H9 (cell line): ENCODE measurements around the gene GPC6. TPM values are rescaled to one million over a fixed set of nuclear protein-coding genes. Genes with fewer than 3 reads are reported as not detected.

ENCODE experiments used
- DNase-seq: peaks from one replicate; pipeline ENCODE4 v3.0.0-alpha.2; 2017
- H2AFZ ChIP-seq: one replicate; pipeline ENCODE4 v1.6.1; 2013; ENCODE audit warnings: mild to moderate bottlenecking, low read length, control low read depth, moderate library complexity
- H2AK5ac ChIP-seq: 2 replicates; pipeline ENCODE4 v1.6.1; 2013; ENCODE audit warnings: low read length, control low read depth, mixed read lengths; ENCODE audit not compliant: insufficient read length
- H2BK120ac ChIP-seq: one replicate; pipeline ENCODE4 v1.6.1; 2013; ENCODE audit warnings: low read depth, mild to moderate bottlenecking, low read length, control low read depth, inconsistent platforms; ENCODE audit not compliant: poor library complexity, severe bottlenecking
- H2BK12ac ChIP-seq: 2 replicates; pipeline ENCODE4 v1.6.1; 2013; ENCODE audit warnings: low read length, control low read depth, mixed read lengths, low read depth; ENCODE audit not compliant: insufficient read length
- H2BK15ac ChIP-seq: 2 replicates; pipeline ENCODE4 v1.6.1; 2013; ENCODE audit warnings: low read depth, low read length, control low read depth
- H2BK20ac ChIP-seq: one replicate; pipeline ENCODE4 v1.6.1; 2013; ENCODE audit warnings: low read depth, mild to moderate bottlenecking, low read length, control low read depth, inconsistent platforms; ENCODE audit not compliant: poor library complexity, severe bottlenecking
- H2BK5ac ChIP-seq: 2 replicates; pipeline ENCODE4 v1.6.1; 2013; ENCODE audit warnings: low read length, control low read depth, mixed read lengths; ENCODE audit not compliant: insufficient read length
- H3K14ac ChIP-seq: 2 replicates; pipeline ENCODE4 v1.6.1; 2013; ENCODE audit warnings: low read length, control low read depth; ENCODE audit not compliant: insufficient read depth
- H3K18ac ChIP-seq: 2 replicates; pipeline ENCODE4 v1.6.1; 2013; ENCODE audit warnings: low read depth, mild to moderate bottlenecking, mixed read lengths, low read length, control low read depth; ENCODE audit not compliant: insufficient read length
- H3K23ac ChIP-seq: 2 replicates; pipeline ENCODE4 v1.6.1; 2013; ENCODE audit warnings: low read length, control low read depth, mixed read lengths, low read depth; ENCODE audit not compliant: insufficient read length
- H3K23me2 ChIP-seq: 2 replicates; pipeline ENCODE4 v1.6.1; 2013; ENCODE audit warnings: low read depth, mild to moderate bottlenecking, mixed read lengths, low read length, control low read depth; ENCODE audit not compliant: insufficient read length, poor library complexity, severe bottlenecking
- H3K27ac ChIP-seq: 2 replicates; pipeline ENCODE4 v1.5.1; 2013; ENCODE audit warnings: low read length, control low read depth, mixed read lengths, low read depth; ENCODE audit not compliant: insufficient read length
- H3K27me3 ChIP-seq: 2 replicates; pipeline ENCODE4 v1.6.1; 2013; ENCODE audit warnings: low read length, control low read depth, inconsistent platforms; ENCODE audit not compliant: insufficient read depth
- H3K4ac ChIP-seq: 2 replicates; pipeline ENCODE4 v1.6.1; 2013; ENCODE audit warnings: low read depth, mild to moderate bottlenecking, control low read depth, inconsistent platforms, low read length, moderate library complexity
- H3K4me1 ChIP-seq: 2 replicates; pipeline ENCODE4 v1.6.1; 2013; ENCODE audit warnings: low read length, control low read depth, inconsistent platforms; ENCODE audit not compliant: insufficient read depth
- H3K4me2 ChIP-seq: 2 replicates; pipeline ENCODE4 v1.6.1; 2013; ENCODE audit warnings: low read length, control low read depth, mixed read lengths; ENCODE audit not compliant: insufficient read length, insufficient read depth
- H3K56ac ChIP-seq: 2 replicates; pipeline ENCODE4 v1.6.1; 2013; ENCODE audit warnings: low read depth, mild to moderate bottlenecking, mixed read lengths, low read length, control low read depth; ENCODE audit not compliant: insufficient read length
- H3K79me1 ChIP-seq: 2 replicates; pipeline ENCODE4 v1.6.1; 2013; ENCODE audit warnings: low read depth, mild to moderate bottlenecking, moderate library complexity, low read length, control low read depth, inconsistent platforms; ENCODE audit not compliant: insufficient read depth, poor library complexity, severe bottlenecking
- H3K79me2 ChIP-seq: 2 replicates; pipeline ENCODE4 v1.6.1; 2013; ENCODE audit warnings: low read length, control low read depth, inconsistent platforms; ENCODE audit not compliant: insufficient read depth
- H3K9ac ChIP-seq: 2 replicates; pipeline ENCODE4 v1.6.1; 2013; ENCODE audit warnings: low read length, control low read depth, mixed read lengths; ENCODE audit not compliant: insufficient read length; ENCODE audit errors: extremely low read depth
- H3K9me3 ChIP-seq: one replicate; pipeline ENCODE4 v1.6.1; 2013; ENCODE audit warnings: low read depth, low read length, inconsistent platforms; ENCODE audit not compliant: control insufficient read depth
- H3T11ph ChIP-seq: one replicate; pipeline ENCODE4 v1.6.1; 2013; ENCODE audit warnings: mild to moderate bottlenecking, low read length, control low read depth, inconsistent platforms
- H4K20me1 ChIP-seq: one replicate; pipeline ENCODE4 v1.6.1; 2013; ENCODE audit not compliant: control insufficient read depth, insufficient read length, insufficient read depth
- H4K5ac ChIP-seq: 2 replicates; pipeline ENCODE4 v1.6.1; 2013; ENCODE audit warnings: low read depth, mild to moderate bottlenecking, mixed read lengths, low read length, control low read depth; ENCODE audit not compliant: insufficient read length
- H4K8ac ChIP-seq: replicated peaks from 2 replicates; pipeline ENCODE4 v1.6.1; 2013; ENCODE audit warnings: low read length, control low read depth, mixed read lengths, low read depth; ENCODE audit not compliant: insufficient read length
- H4K91ac ChIP-seq: 2 replicates; pipeline ENCODE4 v1.6.1; 2013; ENCODE audit warnings: low read depth, mild to moderate bottlenecking, moderate library complexity, mixed read lengths, low read length, control low read depth; ENCODE audit not compliant: insufficient read length
- H3K27ac Mint-ChIP-seq, 3 experiments: 2 replicates in 2 of 3; 3 replicates in 1 of 3; pipeline ENCODE4 v1.8.0; 2020 to 2021; ENCODE audit warnings: mixed read lengths in 3 of 3, mild to moderate bottlenecking in 1 of 3, moderate library complexity in 1 of 3
- H3K27me3 Mint-ChIP-seq: 2 replicates; pipeline ENCODE4 v1.8.0; 2021; ENCODE audit warnings: low read depth, mild to moderate bottlenecking, moderate library complexity, mixed read lengths
- H3K36me3 Mint-ChIP-seq, 3 experiments: 2 replicates in 2 of 3; 3 replicates in 1 of 3; pipeline ENCODE4 v1.8.0; 2020 to 2021; ENCODE audit warnings: low read depth in 3 of 3, mixed read lengths in 3 of 3; ENCODE audit not compliant: insufficient read depth in 1 of 3
- H3K4me1 Mint-ChIP-seq, 2 experiments: 2 replicates each; pipeline ENCODE4 v1.8.0; 2020; ENCODE audit warnings: mixed read lengths in 2 of 2
- H3K4me3 Mint-ChIP-seq, 2 experiments: 2 replicates in 1 of 2; 3 replicates in 1 of 2; pipeline ENCODE4 v1.8.0; 2020 to 2021; ENCODE audit warnings: mild to moderate bottlenecking in 2 of 2, mixed read lengths in 2 of 2, moderate library complexity in 1 of 2
- H3K9me3 Mint-ChIP-seq, 2 experiments: 2 replicates in 1 of 2; 3 replicates in 1 of 2; pipeline ENCODE4 v1.8.0; 2020; ENCODE audit warnings: mild to moderate bottlenecking in 2 of 2, mixed read lengths in 2 of 2, moderate library complexity in 1 of 2
- WGBS: extraction: QIAGEN DNeasy Blood & Tissue Kit; methylation state at CpG from one replicate; pipeline ENCODE4 v1.1.7; 2013; ENCODE audit warnings: missing lambda C conversion rate, low lambda C conversion rate, mixed read lengths; ENCODE audit not compliant: insufficient read length; ENCODE audit errors: extremely low coverage; 5-methylcytosine and 5-hydroxymethylcytosine counted together
- total RNA-seq: library from RNA; stranded (reverse); gene quantifications from 2 replicates; pipeline ENCODE4 v1.2.1, GENCODE V29; 2021
- TF ChIP-seq, protein P1 (sequence below): fragments of 200-600 bp; sonication (generic); conservative IDR thresholded peaks from 3 replicates; pipeline ENCODE4 v1.8.0; 2021; ENCODE audit warnings: antibody characterized with exemption, mild to moderate bottlenecking

The GPC6 gene
- total RNA-seq, 1 experiment from 2014 or later = 15.6 TPM

DNA sequence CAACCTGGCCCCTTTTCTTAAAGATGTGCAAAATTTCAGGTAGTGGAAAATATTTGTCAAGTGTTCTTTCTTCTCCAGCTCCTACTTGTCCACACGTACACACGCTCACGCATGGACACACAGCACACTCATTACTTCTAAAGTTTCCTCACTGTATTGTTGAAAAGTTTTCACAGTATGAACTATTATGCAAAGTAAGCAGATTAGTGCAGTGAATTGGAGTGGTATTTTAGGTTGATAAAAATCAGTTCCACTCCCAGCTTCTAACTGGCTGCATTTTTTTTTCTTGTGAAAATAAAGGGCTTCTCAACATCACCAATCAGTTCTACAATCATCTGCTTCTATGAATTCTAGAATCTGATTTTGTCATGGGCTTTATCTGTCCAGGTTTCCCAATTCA is 988.4 kb downstream of the GPC6 start:
- Histone ChIP-seq H2BK120ac (no peak overlapping the region), H4K8ac (no peak overlapping the region), H4K20me1 (no peaks in the 10 kb centered on the region), H3K4ac (no peak overlapping the region), H3K27me3 (no peaks in the 10 kb centered on the region), H2BK5ac (no peak overlapping the region), H3T11ph (no peak overlapping the region), H3K23me2 (no peaks in the 10 kb centered on the region), H2BK20ac (no peak overlapping the region), H2AFZ (no peak overlapping the region), H3K79me1 (no peaks in the 10 kb centered on the region), H3K9ac (no peak overlapping the region), H2AK5ac (no peak overlapping the region), H3K4me1 (peaks cover 8% of the 10 kb centered on the region), H3K4me2 (no peak overlapping the region), H3K9me3 (no peaks in the 10 kb centered on the region), H2BK12ac (no peak overlapping the region), H3K27ac (no peak overlapping the region), H3K56ac (no peak overlapping the region), H3K14ac (no peak overlapping the region), H3K79me2 (no peaks in the 10 kb centered on the region), H2BK15ac (no peak overlapping the region), H3K18ac (no peak overlapping the region), H4K91ac (no peak overlapping the region), H4K5ac (no peak overlapping the region), H3K23ac (no peak overlapping the region)
- Mint-ChIP-seq H3K27ac (no peak overlapping the region), H3K4me1 (peaks cover 33 to 43% of the 10 kb centered on the region in 2 experiments), H3K27me3 (no peaks in the 10 kb centered on the region), H3K4me3 (no peak overlapping the region), H3K9me3 (no peaks in the 10 kb centered on the region), H3K36me3 (no peaks in the 10 kb centered on the region; a peak in 1 of 7 replicates)
- no peak for DNase-seq
- TF ChIP-seq, protein P1, sequence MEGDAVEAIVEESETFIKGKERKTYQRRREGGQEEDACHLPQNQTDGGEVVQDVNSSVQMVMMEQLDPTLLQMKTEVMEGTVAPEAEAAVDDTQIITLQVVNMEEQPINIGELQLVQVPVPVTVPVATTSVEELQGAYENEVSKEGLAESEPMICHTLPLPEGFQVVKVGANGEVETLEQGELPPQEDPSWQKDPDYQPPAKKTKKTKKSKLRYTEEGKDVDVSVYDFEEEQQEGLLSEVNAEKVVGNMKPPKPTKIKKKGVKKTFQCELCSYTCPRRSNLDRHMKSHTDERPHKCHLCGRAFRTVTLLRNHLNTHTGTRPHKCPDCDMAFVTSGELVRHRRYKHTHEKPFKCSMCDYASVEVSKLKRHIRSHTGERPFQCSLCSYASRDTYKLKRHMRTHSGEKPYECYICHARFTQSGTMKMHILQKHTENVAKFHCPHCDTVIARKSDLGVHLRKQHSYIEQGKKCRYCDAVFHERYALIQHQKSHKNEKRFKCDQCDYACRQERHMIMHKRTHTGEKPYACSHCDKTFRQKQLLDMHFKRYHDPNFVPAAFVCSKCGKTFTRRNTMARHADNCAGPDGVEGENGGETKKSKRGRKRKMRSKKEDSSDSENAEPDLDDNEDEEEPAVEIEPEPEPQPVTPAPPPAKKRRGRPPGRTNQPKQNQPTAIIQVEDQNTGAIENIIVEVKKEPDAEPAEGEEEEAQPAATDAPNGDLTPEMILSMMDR = no peak
- no CpG with 5 or more reads among the region's 3 CpGs for WGBS
